ENCODE data around the gene SZT2. TPM values are rescaled to one million over a fixed set of nuclear protein-coding genes. Genes with fewer than 3 reads are reported as not detected.

Gene SZT2
- 10 to 100 TPM in 1 of 2 donors, 1 to 10 TPM in 1; 9.8 to 39.3 TPM for polyA plus RNA-seq

DNA sequence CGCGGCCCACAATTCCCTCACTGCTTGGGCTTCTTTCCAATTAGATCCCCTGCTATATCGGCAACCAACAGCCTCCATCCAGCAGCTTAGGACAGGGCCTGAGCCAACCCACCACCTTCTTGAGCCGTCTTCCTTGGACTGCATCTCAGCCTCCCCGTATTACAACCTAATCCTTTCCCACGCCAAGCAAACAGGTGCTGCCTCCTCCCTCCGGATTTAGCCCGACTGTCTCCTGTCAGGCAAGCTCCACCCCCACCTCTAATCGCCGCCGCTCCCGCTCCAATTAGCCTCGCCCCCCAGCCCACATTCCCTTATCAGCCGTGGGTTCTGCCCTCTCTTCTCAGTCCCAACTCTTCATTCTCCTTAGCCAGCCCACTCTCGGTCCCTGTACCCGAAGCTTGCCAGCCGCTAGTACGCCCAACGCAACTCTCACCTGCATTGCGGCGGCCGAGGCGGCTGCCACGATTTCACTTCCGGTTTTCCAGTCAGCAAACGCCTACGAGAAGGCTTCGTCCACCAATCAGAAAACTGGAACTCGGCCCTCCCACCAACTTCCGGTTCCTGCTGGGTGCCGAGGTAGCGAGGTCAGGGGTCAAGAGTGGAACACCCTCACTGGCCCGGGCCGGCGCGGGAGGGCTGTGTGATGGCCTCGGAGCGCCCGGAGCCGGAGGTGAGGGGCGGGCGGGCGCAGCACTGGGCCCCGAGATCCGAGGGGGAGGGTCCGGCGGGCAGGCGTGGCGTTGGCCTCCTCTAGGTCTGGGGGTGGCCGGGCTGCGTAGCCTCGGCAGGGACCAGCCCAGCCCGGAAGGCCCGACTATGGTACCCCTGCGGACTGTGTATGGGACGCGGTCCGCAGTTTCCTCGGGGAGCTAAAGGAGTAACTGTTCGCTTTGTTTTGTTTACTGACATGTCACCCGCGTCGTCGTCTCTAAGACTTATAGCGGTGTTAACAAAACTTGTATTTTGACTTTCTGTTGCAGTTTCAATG, at the start of gene SZT2, which contains the start of gene MED8:
TSS of gene SZT2 (plus strand) at position 574 of the 988 bp plus-strand sequence. CDS start at position 644, 70 bp downstream.
TSS of gene MED8 (minus strand) at position 475 of the 988 bp plus-strand sequence. CDS start at position 439, 36 bp downstream.
- H3K27me3 ChIP-seq (ENCODE audit: control insufficient read depth in 1 of 2, insufficient read depth in 2 of 2, low read length in 2 of 2): no peaks in the 10 kb centered on the region
- WGBS, 2 donors: 0% methylated on average over 65 of the region's 65 CpGs
- peak within 1 kb of the TSS; percentile 98 for H3K4me3 ChIP-seq (ENCODE audit: low read depth in 1 of 2, low read length in 2 of 2)
- no peaks in the 10 kb centered on the region for H3K9me3 ChIP-seq (ENCODE audit: control insufficient read depth in 2 of 2, insufficient read depth in 1 of 2, low read depth in 1 of 2, low read length in 1 of 2)
- peak within 1 kb of the TSS; percentile 95 to 98 for H3K27ac ChIP-seq (ENCODE audit: low read depth in 2 of 2, low read length in 1 of 2)
- peaks cover 5 to 12% of the 10 kb centered on the region in 2 donors for H3K36me3 ChIP-seq (ENCODE audit: control insufficient read depth in 2 of 2, insufficient read depth in 2 of 2, low read length in 1 of 2)
- H3K4me1 ChIP-seq (ENCODE audit: control insufficient read depth in 2 of 2, insufficient read depth in 2 of 2, low read length in 1 of 2): peaks cover 2 to 7% of the 10 kb centered on the region in 2 donors

DNA sequence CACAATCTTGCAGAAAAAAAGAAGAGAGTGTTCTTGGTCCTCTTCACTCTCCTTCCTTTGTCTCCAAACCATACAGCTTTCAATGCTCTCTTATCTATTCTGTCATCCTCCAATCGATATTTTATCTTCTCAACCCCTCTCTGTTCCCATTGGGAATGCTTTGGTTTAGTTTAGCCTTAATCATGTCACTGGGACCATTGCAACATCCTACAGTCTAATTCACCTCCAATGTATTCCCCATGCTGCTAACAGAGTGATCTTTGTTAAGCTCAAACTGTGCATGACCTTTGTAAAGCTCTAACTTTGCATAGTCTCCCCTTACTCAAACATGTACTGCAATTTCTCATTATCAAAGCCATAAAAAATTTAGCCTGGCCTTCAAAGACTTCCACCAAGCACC, 49.1 kb upstream of the SZT2 start:
- no peak overlapping the region for H3K4me3 ChIP-seq (ENCODE audit: low read depth in 1 of 2, low read length in 2 of 2)
- H3K27me3 ChIP-seq (ENCODE audit: control insufficient read depth in 1 of 2, insufficient read depth in 2 of 2, low read length in 2 of 2): no peaks in the 10 kb centered on the region
- no peaks in the 10 kb centered on the region for H3K36me3 ChIP-seq (ENCODE audit: control insufficient read depth in 2 of 2, insufficient read depth in 2 of 2, low read length in 1 of 2)
- H3K27ac ChIP-seq (ENCODE audit: low read depth in 2 of 2, low read length in 1 of 2): no peak overlapping the region
- 57 to 73% methylated on average over 1 of the region's 1 CpG for WGBS, 2 donors
- no peaks in the 10 kb centered on the region for H3K4me1 ChIP-seq (ENCODE audit: control insufficient read depth in 2 of 2, insufficient read depth in 2 of 2, low read length in 1 of 2)
- no peaks in the 10 kb centered on the region for H3K9me3 ChIP-seq (ENCODE audit: control insufficient read depth in 2 of 2, insufficient read depth in 1 of 2, low read depth in 1 of 2, low read length in 1 of 2)

DNA sequence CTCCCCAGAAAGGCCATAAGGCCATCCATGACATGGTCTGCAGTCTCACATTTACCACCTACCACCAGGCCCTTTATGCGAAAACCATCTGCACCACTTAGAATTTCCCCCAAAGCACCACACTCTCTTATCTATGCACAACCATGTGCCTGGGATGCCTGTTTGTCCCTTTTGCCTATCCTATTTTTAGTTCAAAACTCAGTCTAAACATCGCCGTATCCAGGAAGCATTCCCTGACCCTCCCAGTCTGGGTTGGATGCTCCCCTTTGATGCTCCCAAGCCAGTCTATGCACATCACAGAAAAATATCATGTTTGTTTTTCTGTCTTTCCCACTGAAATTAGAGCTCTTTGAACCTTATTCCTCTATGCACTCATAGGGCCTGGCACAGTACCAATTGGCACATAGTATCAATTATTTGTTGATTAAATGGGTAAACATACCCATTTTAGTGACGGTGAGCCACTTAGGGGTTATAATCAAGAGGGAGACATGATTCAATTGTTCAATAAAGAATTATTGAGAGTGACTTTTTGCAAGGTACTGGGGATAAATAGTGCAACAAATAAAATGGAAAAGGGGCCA, 45.3 kb upstream of the SZT2 start:
- no peaks in the 10 kb centered on the region for H3K27me3 ChIP-seq (ENCODE audit: control insufficient read depth in 1 of 2, insufficient read depth in 2 of 2, low read length in 2 of 2)
- WGBS, 2 donors: 67 to 73% methylated on average over 4 of the region's 4 CpGs
- H3K4me1 ChIP-seq (ENCODE audit: control insufficient read depth in 2 of 2, insufficient read depth in 2 of 2, low read length in 1 of 2): peaks cover 0 to 3% of the 10 kb centered on the region in 2 donors
- no peaks in the 10 kb centered on the region for H3K36me3 ChIP-seq (ENCODE audit: control insufficient read depth in 2 of 2, insufficient read depth in 2 of 2, low read length in 1 of 2)
- H3K9me3 ChIP-seq (ENCODE audit: control insufficient read depth in 2 of 2, insufficient read depth in 1 of 2, low read depth in 1 of 2, low read length in 1 of 2): no peaks in the 10 kb centered on the region
- H3K27ac ChIP-seq (ENCODE audit: low read depth in 2 of 2, low read length in 1 of 2): no peak overlapping the region
- H3K4me3 ChIP-seq (ENCODE audit: low read depth in 1 of 2, low read length in 2 of 2): no peak overlapping the region

DNA sequence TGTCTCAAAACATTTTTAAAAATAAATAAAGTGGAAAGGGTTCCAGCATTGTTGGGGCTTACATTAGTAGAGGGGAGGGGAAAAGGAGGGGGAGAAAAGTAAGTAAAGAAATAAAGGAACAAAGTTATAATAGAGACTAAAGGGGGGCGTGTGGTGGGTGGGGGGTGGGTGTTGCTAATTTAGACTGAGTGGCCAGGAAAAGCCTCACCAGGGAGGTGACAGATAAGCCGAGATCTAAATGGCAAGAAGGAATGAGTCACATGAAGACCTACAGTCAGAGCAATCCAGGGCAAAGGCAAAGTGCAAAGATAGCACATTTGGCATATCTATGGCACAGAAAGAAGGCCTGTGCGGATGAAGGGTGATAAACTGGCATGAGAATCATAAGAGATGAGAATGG, 44.6 kb upstream of the SZT2 start:
- Histone ChIP-seq H3K27ac (ENCODE audit: low read depth in 2 of 2, low read length in 1 of 2) (no peak overlapping the region), H3K27me3 (ENCODE audit: control insufficient read depth in 1 of 2, insufficient read depth in 2 of 2, low read length in 2 of 2) (no peaks in the 10 kb centered on the region), H3K36me3 (ENCODE audit: control insufficient read depth in 2 of 2, insufficient read depth in 2 of 2, low read length in 1 of 2) (no peaks in the 10 kb centered on the region), H3K9me3 (ENCODE audit: control insufficient read depth in 2 of 2, insufficient read depth in 1 of 2, low read depth in 1 of 2, low read length in 1 of 2) (no peaks in the 10 kb centered on the region), H3K4me1 (ENCODE audit: control insufficient read depth in 2 of 2, insufficient read depth in 2 of 2, low read length in 1 of 2) (peaks cover 0 to 5% of the 10 kb centered on the region in 2 donors), H3K4me3 (ENCODE audit: low read depth in 1 of 2, low read length in 2 of 2) (no peak overlapping the region)
- 45 to 66% methylated on average over 3 of the region's 3 CpGs for WGBS, 2 donors

DNA sequence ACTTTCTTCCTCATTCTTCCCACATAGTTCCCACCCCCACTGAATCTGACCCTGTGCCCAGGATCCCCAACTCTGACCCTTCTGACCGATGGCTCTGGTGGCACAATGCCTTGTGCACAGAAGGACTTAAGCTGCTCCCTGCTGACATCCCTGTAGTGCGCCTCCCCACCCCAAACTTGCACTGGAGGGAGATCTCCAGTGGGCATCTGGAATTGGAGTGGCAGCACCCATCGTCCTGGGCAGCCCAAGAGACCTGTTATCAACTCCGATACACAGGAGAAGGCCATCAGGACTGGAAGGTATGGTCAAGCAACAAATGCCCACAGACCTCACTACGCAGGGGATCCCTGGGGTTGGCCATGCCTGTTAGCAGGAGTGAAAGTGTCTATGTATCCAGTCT, 43.1 kb upstream of the SZT2 start:
- WGBS, 2 donors: 94 to 95% methylated on average over 5 of the region's 5 CpGs
- H3K4me1 ChIP-seq (ENCODE audit: control insufficient read depth in 2 of 2, insufficient read depth in 2 of 2, low read length in 1 of 2): peaks cover 0 to 5% of the 10 kb centered on the region in 2 donors
- H3K36me3 ChIP-seq (ENCODE audit: control insufficient read depth in 2 of 2, insufficient read depth in 2 of 2, low read length in 1 of 2): no peaks in the 10 kb centered on the region
- no peak overlapping the region for H3K4me3 ChIP-seq (ENCODE audit: low read depth in 1 of 2, low read length in 2 of 2)
- peak overlapping the region in 1 of 2 donors; percentile 9 for H3K27ac ChIP-seq (ENCODE audit: low read depth in 2 of 2, low read length in 1 of 2)
- no peaks in the 10 kb centered on the region for H3K9me3 ChIP-seq (ENCODE audit: control insufficient read depth in 2 of 2, insufficient read depth in 1 of 2, low read depth in 1 of 2, low read length in 1 of 2)
- no peaks in the 10 kb centered on the region for H3K27me3 ChIP-seq (ENCODE audit: control insufficient read depth in 1 of 2, insufficient read depth in 2 of 2, low read length in 2 of 2)

DNA sequence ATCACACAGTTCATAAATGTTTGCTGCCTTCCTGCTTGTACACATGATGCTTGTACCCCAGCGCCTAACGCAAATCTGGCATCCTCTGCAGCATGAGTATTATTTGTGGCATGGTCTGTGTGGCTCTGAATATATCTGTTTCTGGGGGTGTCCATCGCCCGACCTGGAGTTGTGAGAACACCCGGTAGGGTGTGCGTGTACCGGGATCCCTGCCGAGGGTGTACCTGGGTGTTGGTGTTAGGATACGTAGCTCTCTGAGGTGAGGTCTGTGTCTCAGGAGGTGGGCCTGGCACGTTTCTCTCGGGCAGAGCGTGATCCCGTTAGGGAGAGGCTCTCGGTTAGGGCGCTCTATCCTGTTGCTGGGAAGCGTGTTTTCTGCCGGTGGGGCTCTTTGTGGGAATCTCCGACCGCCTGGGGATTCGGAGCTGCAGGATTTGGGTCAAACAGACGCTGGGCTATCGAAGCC, 41.3 kb upstream of the SZT2 start:
- H3K4me3 ChIP-seq (ENCODE audit: low read depth in 1 of 2, low read length in 2 of 2): peak overlapping the region; percentile 44 to 62
- H3K9me3 ChIP-seq (ENCODE audit: control insufficient read depth in 2 of 2, insufficient read depth in 1 of 2, low read depth in 1 of 2, low read length in 1 of 2): no peaks in the 10 kb centered on the region
- peak overlapping the region; percentile 98 for H3K27ac ChIP-seq (ENCODE audit: low read depth in 2 of 2, low read length in 1 of 2)
- WGBS, 2 donors: 21 to 24% methylated on average over 22 of the region's 22 CpGs
- H3K36me3 ChIP-seq (ENCODE audit: control insufficient read depth in 2 of 2, insufficient read depth in 2 of 2, low read length in 1 of 2): no peaks in the 10 kb centered on the region
- no peaks in the 10 kb centered on the region for H3K27me3 ChIP-seq (ENCODE audit: control insufficient read depth in 1 of 2, insufficient read depth in 2 of 2, low read length in 2 of 2)
- peaks cover 0 to 5% of the 10 kb centered on the region in 2 donors for H3K4me1 ChIP-seq (ENCODE audit: control insufficient read depth in 2 of 2, insufficient read depth in 2 of 2, low read length in 1 of 2)

DNA sequence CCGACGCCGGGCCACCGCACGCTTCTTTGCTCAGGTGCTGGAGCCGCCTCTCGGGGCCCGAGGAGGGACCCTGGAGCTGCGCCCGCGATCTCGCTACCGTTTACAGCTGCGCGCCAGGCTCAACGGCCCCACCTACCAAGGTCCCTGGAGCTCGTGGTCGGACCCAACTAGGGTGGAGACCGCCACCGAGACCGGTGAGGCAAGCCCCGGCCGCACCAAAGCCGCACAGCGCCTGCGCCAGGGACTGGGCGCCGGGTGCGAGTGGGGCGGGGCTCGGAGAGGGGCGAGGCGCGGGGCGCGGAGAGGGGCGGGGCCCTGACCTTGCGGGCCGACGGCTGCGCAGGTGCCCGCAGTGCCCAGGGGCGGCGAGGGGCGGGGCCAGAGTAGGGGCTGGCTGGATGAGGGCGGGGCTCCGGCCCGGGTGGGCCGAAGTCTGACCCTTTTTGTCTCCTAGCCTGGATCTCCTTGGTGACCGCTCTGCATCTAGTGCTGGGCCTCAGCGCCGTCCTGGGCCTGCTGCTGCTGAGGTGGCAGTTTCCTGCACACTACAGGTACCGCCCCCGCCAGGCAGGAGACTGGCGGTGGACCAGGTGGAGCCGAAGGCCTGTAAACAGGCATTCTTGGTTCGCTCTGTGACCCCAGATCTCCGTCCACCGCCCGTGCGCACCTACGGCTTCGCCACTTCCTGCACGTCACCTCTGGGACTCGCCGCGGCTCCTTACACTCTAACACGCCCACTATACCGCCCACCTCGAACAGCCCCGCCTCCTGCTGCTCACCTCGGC, 40.7 kb upstream of the SZT2 start:
- Histone ChIP-seq H3K27ac (ENCODE audit: low read depth in 2 of 2, low read length in 1 of 2) (peak overlapping the region; percentile 98), H3K36me3 (ENCODE audit: control insufficient read depth in 2 of 2, insufficient read depth in 2 of 2, low read length in 1 of 2) (no peaks in the 10 kb centered on the region), H3K27me3 (ENCODE audit: control insufficient read depth in 1 of 2, insufficient read depth in 2 of 2, low read length in 2 of 2) (no peaks in the 10 kb centered on the region), H3K9me3 (ENCODE audit: control insufficient read depth in 2 of 2, insufficient read depth in 1 of 2, low read depth in 1 of 2, low read length in 1 of 2) (no peaks in the 10 kb centered on the region), H3K4me3 (ENCODE audit: low read depth in 1 of 2, low read length in 2 of 2) (peak overlapping the region; percentile 44 to 62), H3K4me1 (ENCODE audit: control insufficient read depth in 2 of 2, insufficient read depth in 2 of 2, low read length in 1 of 2) (peaks cover 0 to 5% of the 10 kb centered on the region in 2 donors)
- WGBS, 2 donors: 14 to 15% methylated on average over 62 to 72 of the region's 72 CpGs

DNA sequence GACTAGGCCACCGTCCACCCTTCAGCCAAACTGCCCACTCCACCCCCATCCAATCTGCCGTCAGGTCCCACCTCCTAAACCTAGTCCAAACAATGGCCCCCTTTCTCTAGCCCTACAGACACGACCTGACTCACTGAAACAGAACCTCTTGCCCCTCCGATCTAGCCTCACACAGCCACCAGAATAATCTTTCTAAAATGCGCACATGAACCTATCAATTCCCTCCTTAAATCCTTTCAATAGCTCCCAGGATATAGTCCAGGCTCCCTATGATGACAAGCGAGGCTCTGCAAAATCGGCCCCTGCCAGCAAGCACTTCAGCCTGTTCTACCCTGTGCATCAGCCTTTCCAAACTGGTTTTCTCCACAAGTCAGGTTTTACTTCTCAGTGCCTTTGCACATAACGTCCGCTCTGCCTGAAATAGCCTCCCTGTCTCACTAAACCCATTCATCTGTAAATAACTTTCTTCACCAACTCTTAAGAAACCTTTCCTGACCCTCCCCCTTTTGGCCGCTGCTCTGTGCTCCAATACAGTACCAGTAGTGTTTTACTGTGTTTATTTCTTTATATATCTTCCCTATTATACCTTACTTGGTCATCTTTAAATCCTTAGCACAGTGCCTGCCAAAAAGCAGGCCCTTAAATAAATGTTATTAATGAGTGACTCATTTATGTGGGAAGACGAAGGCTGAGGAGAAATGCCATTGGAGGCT, 39.9 kb upstream of the SZT2 start:
- Histone ChIP-seq H3K36me3 (ENCODE audit: control insufficient read depth in 2 of 2, insufficient read depth in 2 of 2, low read length in 1 of 2) (no peaks in the 10 kb centered on the region), H3K4me1 (ENCODE audit: control insufficient read depth in 2 of 2, insufficient read depth in 2 of 2, low read length in 1 of 2) (peaks cover 0 to 5% of the 10 kb centered on the region in 2 donors), H3K4me3 (ENCODE audit: low read depth in 1 of 2, low read length in 2 of 2) (peak overlapping the region; percentile 44 to 62), H3K27me3 (ENCODE audit: control insufficient read depth in 1 of 2, insufficient read depth in 2 of 2, low read length in 2 of 2) (no peaks in the 10 kb centered on the region), H3K27ac (ENCODE audit: low read depth in 2 of 2, low read length in 1 of 2) (peak overlapping the region; percentile 98), H3K9me3 (ENCODE audit: control insufficient read depth in 2 of 2, insufficient read depth in 1 of 2, low read depth in 1 of 2, low read length in 1 of 2) (no peaks in the 10 kb centered on the region)
- 39 to 43% methylated on average over 11 of the region's 11 CpGs for WGBS, 2 donors

Data from esophagus (tissue), 2 donors.